Activated T-cell treated with anti-CD3 and anti-CD28 coated beads, Interleukin-2, amount 50 U/mL, for 72 hours (primary cell): Measurements from ENCODE around the gene EIF3M. TPM values are rescaled to one million over a fixed set of nuclear protein-coding genes. Genes with fewer than 3 reads are reported as not detected.

Experiments used
- ATAC-seq, 2 donors: fragments of 150-1000 bp; cut with Tn5 transposase; replicated peaks in 1 of 2; 2 replicates each; pipeline ENCODE4 v1.10.0; 2021; ENCODE audit warnings: moderate library complexity in 2 of 2, mild to moderate bottlenecking in 1 of 2
- DNase-seq, 2 donors: peaks; one replicate each; pipeline ENCODE4 v3.0.0; 2021 to 2022; ENCODE audit warnings: mixed read lengths in 1 of 2
- H3K27ac Mint-ChIP-seq: one replicate; pipeline ENCODE4 v1.8.0; 2022; ENCODE audit warnings: mild to moderate bottlenecking, moderate library complexity, mixed read lengths
- H3K27me3 Mint-ChIP-seq: one replicate; pipeline ENCODE4 v1.8.0; 2022; ENCODE audit warnings: low read depth, mixed read lengths
- H3K36me3 Mint-ChIP-seq, 2 donors: one replicate each; pipeline ENCODE4 v1.8.0; 2022; ENCODE audit warnings: mixed read lengths in 2 of 2, mild to moderate bottlenecking in 1 of 2; ENCODE audit not compliant: insufficient read depth in 2 of 2
- H3K4me1 Mint-ChIP-seq: one replicate; pipeline ENCODE4 v1.8.0; 2022; ENCODE audit warnings: low read depth, mixed read lengths
- H3K4me3 Mint-ChIP-seq, 2 donors: one replicate each; pipeline ENCODE4 v1.8.0; 2022; ENCODE audit warnings: mild to moderate bottlenecking in 2 of 2, mixed read lengths in 2 of 2, moderate library complexity in 2 of 2
- H3K9me3 Mint-ChIP-seq, 2 donors: one replicate each; pipeline ENCODE4 v1.8.0; 2022; ENCODE audit warnings: mixed read lengths in 2 of 2
- total RNA-seq, 2 donors: library from RNA; stranded (reverse); gene quantifications; one replicate each; pipeline ENCODE4 v1.2.3, GENCODE V29; 2022

The EIF3M gene
- total RNA-seq, result 100 to 1,000 TPM; 276 to 287 TPM

- peaks cover 46% of the 10 kb centered on the region for H3K4me1 Mint-ChIP-seq
- no peaks in the 10 kb centered on the region for H3K9me3 Mint-ChIP-seq
- ATAC-seq (peak; percentile 99), DNase-seq (peak; percentile 96 to 97)
- peaks cover 6 to 9% of the 10 kb centered on the region in 2 donors for H3K36me3 Mint-ChIP-seq
- no peaks in the 10 kb centered on the region for H3K27me3 Mint-ChIP-seq
- H3K4me3 Mint-ChIP-seq, result peak within 1 kb of the TSS; percentile 92 to 98
- H3K27ac Mint-ChIP-seq, result peak within 1 kb of the TSS; percentile 84
These were observed at the start of gene EIF3M for GRCh38 chr11:32583459-32584271. TSS of gene EIF3M (plus strand) at chr11:32583831. CDS start at chr11:32583888, 57 bp downstream.

DNA sequence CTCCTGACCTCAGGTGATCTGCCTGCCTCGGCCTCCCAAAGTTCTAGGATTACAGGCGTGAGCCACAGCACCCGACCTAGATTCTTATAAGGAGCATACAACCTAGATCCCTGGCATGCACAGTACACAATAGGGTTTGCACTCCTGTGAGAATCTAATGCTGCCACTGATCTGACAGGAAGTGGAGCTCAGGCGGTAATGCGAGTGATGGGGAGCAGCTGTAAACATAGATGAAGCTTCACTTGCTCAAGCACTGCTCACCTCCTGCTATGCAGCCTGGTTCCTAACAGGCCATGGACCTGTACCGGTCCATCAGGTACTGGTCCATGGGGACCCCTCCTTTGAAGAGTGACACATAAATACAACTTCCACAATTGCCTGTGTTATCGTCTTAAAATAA lies 44.8 kb upstream of the EIF3M start:
- Mint-ChIP-seq H3K4me3 (no peak overlapping the region), H3K27ac (no peak overlapping the region), H3K36me3 (no peaks in the 10 kb centered on the region), H3K9me3 (no peaks in the 10 kb centered on the region), H3K4me1 (no peaks in the 10 kb centered on the region), H3K27me3 (no peaks in the 10 kb centered on the region)
- DNase-seq, result no peak
- ATAC-seq, result no peak

GRCh38 chr11:32549611-32550187 lies 33.9 kb upstream of the EIF3M start:
- Mint-ChIP-seq H3K4me3 (no peak overlapping the region), H3K4me1 (no peaks in the 10 kb centered on the region), H3K27me3 (no peaks in the 10 kb centered on the region), H3K9me3 (peaks cover 0 to 2% of the 10 kb centered on the region in 2 donors), H3K36me3 (no peaks in the 10 kb centered on the region), H3K27ac (no peak overlapping the region)
- no peak for ATAC-seq
- DNase-seq, result no peak

DNA sequence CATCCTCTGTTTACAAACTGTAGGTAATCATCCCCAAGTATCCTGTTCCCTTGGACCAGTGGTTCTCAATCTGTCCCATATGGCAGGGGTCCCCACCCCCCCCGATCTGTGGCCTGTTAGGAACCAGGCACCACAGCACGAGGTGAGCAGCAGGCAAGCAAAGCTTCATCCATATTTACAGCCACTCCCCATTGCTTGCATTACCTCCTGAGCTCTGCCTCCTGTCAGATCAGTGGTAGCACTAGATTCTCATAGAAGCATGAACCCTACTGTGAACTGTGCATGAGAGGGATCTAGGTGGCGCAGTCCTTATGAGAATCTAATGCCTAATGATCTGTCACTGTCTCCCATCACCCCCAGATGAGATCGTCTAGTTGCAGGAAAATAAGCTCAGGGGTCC lies 33.4 kb upstream of the EIF3M start:
- ATAC-seq (no peak), DNase-seq (no peak)
- Mint-ChIP-seq H3K4me3 (no peak overlapping the region), H3K9me3 (peaks cover 0 to 2% of the 10 kb centered on the region in 2 donors), H3K36me3 (no peaks in the 10 kb centered on the region), H3K4me1 (no peaks in the 10 kb centered on the region), H3K27ac (no peak overlapping the region), H3K27me3 (no peaks in the 10 kb centered on the region)

DNA sequence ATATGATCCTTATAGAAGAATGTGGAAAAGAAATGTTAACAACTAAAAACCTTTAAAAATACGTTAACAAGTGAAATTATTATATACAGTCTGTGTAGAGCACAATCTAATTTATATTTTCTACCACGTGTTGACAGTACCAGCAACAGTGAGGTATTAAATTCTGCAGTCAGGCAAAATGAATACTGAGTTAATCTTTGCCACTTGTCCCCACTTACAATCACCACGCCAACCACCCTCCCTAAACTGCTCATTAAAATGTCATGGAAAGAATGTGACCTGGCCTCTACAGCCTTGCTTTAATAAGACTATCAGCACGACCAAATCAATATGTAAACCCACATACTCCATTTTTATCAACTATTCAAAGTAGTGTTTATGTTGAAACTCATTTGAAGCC lies 28.5 kb upstream of the EIF3M start:
- H3K4me3 Mint-ChIP-seq, result no peak overlapping the region
- H3K36me3 Mint-ChIP-seq, result no peaks in the 10 kb centered on the region
- H3K27me3 Mint-ChIP-seq, result no peaks in the 10 kb centered on the region
- no peak overlapping the region for H3K27ac Mint-ChIP-seq
- H3K4me1 Mint-ChIP-seq, result no peaks in the 10 kb centered on the region
- peaks cover 0 to 2% of the 10 kb centered on the region in 2 donors for H3K9me3 Mint-ChIP-seq
- no peak for ATAC-seq
- no peak for DNase-seq

- Mint-ChIP-seq H3K27ac (no peak overlapping the region), H3K27me3 (no peaks in the 10 kb centered on the region), H3K9me3 (peaks cover 0 to 2% of the 10 kb centered on the region in 2 donors), H3K36me3 (no peaks in the 10 kb centered on the region), H3K4me3 (no peak overlapping the region), H3K4me1 (no peaks in the 10 kb centered on the region)
- ATAC-seq (no peak), DNase-seq (no peak)
These were observed 27.7 kb upstream of the EIF3M start for GRCh38 chr11:32555895-32556294.

DNA sequence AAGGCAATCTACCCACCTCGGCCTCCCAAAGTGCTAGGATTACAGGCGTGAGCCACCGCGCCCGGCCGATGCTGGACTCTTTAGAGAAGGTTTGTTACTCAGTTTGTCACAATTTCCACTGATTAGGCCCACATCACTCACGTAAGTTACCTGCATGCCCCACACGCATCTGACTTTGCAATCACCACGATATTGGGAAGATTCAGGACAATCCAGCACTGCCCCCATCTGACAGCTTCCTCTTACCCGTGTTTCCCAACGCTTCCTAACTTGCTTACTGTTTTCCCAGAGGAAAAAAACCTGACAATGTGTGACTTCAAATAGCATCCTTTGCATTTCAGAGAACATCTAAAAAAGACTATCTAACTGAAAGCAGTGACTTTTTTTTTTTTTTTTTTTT lies 21.8 kb upstream of the EIF3M start:
- Mint-ChIP-seq H3K36me3 (no peaks in the 10 kb centered on the region), H3K27ac (no peak overlapping the region), H3K4me3 (no peak overlapping the region), H3K27me3 (no peaks in the 10 kb centered on the region), H3K4me1 (peaks cover 7% of the 10 kb centered on the region), H3K9me3 (no peaks in the 10 kb centered on the region)
- no peak for DNase-seq
- ATAC-seq, result no peak

DNA sequence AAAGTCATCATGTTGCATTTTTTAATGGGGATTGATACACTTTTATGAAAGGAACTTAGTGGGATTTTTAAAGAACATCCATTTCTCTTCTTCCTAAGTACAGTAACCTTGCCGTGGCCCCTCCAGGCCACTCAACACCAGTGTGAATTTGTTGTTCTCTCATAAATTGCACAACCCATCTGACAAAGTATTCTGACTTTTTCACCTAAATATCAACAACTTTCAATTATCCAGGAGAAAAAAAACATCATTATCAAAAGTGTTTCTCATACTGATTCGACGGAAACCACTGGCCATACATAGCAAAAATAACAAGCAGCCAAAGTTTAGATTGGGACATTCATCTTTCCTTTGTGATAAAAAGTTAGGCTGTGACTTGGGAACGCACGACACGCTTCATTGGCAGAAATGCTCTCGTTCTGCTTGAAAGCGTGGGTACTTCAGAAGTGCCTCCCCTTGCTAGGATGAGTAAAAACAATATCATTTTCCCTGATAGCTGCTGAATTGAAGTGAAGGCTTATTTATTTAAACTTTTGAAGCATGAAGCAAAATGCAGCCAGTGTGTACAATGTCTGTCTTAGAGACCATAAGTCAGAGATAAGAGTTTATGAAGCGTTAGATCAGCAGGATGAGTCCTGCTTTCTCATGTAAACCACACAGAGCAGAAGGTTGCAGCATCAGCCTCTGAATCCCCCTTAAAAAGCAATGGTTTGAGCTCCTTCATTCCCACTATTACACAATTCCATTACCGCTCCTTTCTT lies 20.6 kb upstream of the EIF3M start:
- no peaks in the 10 kb centered on the region for H3K9me3 Mint-ChIP-seq
- peaks cover 13% of the 10 kb centered on the region for H3K4me1 Mint-ChIP-seq
- no peaks in the 10 kb centered on the region for H3K27me3 Mint-ChIP-seq
- H3K4me3 Mint-ChIP-seq, result no peak overlapping the region
- DNase-seq, result no peak
- H3K36me3 Mint-ChIP-seq, result no peaks in the 10 kb centered on the region
- ATAC-seq, result no peak
- no peak overlapping the region for H3K27ac Mint-ChIP-seq

GRCh38 chr11:32563600-32563959 lies 20.1 kb upstream of the EIF3M start:
- ATAC-seq (no peak), DNase-seq (no peak)
- H3K27me3 Mint-ChIP-seq, result no peaks in the 10 kb centered on the region
- no peak overlapping the region for H3K27ac Mint-ChIP-seq
- H3K4me1 Mint-ChIP-seq, result peaks cover 13% of the 10 kb centered on the region
- H3K9me3 Mint-ChIP-seq, result no peaks in the 10 kb centered on the region
- no peaks in the 10 kb centered on the region for H3K36me3 Mint-ChIP-seq
- no peak overlapping the region for H3K4me3 Mint-ChIP-seq

GRCh38 chr11:32566517-32566916 lies 17.1 kb upstream of the EIF3M start:
- no peak for DNase-seq
- Mint-ChIP-seq H3K4me1 (peaks cover 13% of the 10 kb centered on the region), H3K9me3 (no peaks in the 10 kb centered on the region), H3K36me3 (peaks cover 0 to 2% of the 10 kb centered on the region in 2 donors), H3K4me3 (peak overlapping the region in 1 of 2 donors; percentile 19), H3K27ac (no peak overlapping the region), H3K27me3 (peaks cover 3% of the 10 kb centered on the region)
- peak; percentile 32 to 55 for ATAC-seq

DNA sequence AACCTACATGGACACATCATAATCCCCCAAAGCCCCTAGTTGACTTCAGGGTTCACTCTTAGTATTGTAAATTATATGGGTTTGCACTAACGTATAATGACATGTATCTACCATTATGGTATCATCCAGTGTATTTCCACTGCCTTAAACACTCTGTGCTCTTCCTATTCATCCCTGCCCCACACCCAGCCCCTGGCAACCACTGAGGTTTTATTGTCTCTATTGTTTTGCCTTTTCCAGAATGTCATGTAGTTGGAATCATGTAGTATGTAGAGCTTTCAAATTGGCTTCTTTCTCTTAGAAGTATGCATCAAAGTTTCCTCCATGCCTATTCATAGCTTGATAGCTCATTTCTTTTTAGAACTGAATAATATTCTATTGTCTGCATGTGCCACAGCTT lies 16.5 kb upstream of the EIF3M start:
- Mint-ChIP-seq H3K27ac (no peak overlapping the region), H3K27me3 (peaks cover 6% of the 10 kb centered on the region), H3K9me3 (no peaks in the 10 kb centered on the region), H3K4me1 (peaks cover 13% of the 10 kb centered on the region), H3K4me3 (peak overlapping the region in 1 of 2 donors; percentile 19), H3K36me3 (peaks cover 0 to 3% of the 10 kb centered on the region in 2 donors)
- DNase-seq (no peak), ATAC-seq (no peak)

DNA sequence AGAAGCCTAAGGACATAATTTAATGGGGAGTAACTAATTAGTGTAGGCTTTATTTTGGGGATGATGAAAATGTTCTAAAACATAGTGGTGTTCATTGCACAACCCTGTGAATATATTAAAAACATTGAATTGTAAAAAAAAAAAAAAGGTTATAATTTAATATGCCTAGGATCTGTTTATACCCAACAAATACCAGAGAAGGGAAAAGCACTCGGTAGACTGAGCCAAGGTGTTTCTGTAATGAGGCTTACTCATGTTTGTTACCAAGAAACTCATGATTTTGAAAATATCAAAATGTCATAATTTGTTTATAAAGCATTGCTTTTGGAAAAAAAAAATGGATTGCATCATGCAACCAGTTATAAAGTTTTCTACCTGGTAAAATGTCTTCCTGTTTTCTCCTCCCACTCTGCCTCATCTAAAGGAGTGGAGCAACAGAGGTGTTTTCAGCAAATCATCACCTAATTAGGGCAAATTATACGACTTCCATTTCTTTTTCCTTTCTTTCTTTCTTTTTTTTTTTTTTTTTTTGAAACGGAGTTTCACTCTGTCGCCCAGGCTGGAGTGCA lies 14.2 kb upstream of the EIF3M start:
- Mint-ChIP-seq H3K4me1 (peaks cover 13% of the 10 kb centered on the region), H3K4me3 (no peak overlapping the region), H3K27me3 (peaks cover 6% of the 10 kb centered on the region), H3K27ac (no peak overlapping the region), H3K9me3 (no peaks in the 10 kb centered on the region), H3K36me3 (peaks cover 0 to 3% of the 10 kb centered on the region in 2 donors)
- DNase-seq (no peak), ATAC-seq (no peak)

- ATAC-seq (no peak), DNase-seq (no peak)
- peaks cover 13% of the 10 kb centered on the region for H3K4me1 Mint-ChIP-seq
- no peak overlapping the region for H3K27ac Mint-ChIP-seq
- H3K36me3 Mint-ChIP-seq, result peaks cover 0 to 3% of the 10 kb centered on the region in 2 donors
- H3K27me3 Mint-ChIP-seq, result peaks cover 6% of the 10 kb centered on the region
- no peaks in the 10 kb centered on the region for H3K9me3 Mint-ChIP-seq
- H3K4me3 Mint-ChIP-seq, result no peak overlapping the region
These were observed 12.6 kb upstream of the EIF3M start for GRCh38 chr11:32571039-32571438.
